Measurements from ENCODE around the gene FNIP2.

GRCh38 chr4:158912390-158912789 lies 143.6 kb downstream of the FNIP2 start:
- no peak for TF ChIP-seq POLR2A (IDR thresholded peaks at IDR 0.05)
- TF ChIP-seq CTCF (IDR thresholded peaks at IDR 0.05), result no peak

Data from testis (tissue), 2 donors.